H1 (cell line): ENCODE measurements around the gene LILRB3. TPM values are rescaled to one million over a fixed set of nuclear protein-coding genes. Genes with fewer than 3 reads are reported as not detected.
A peak's percentile ranks its signal among the peaks of the same experiment; 100 is the strongest.

Experiments
- BACH1 ChIP-seq: IDR thresholded peaks from 2 replicates; pipeline ENCODE4 v1.6.1; 2012; ENCODE audit warnings: low read length, improper control_type of control experiment
- CHD2 ChIP-seq: IDR thresholded peaks from 2 replicates; pipeline ENCODE4 v1.6.1; 2012; ENCODE audit warnings: low read length, improper control_type of control experiment
- CTBP2 ChIP-seq: IDR thresholded peaks from 2 replicates; pipeline ENCODE4 v1.7.0; 2011; ENCODE audit warnings: borderline replicate concordance, mild to moderate bottlenecking, moderate library complexity, mixed read lengths, low read length; ENCODE audit not compliant: insufficient read depth, insufficient read length
- HDAC2 ChIP-seq, 2 experiments: fragments of 300-600 bp in 1 of 2; sonication (generic) in 1 of 2; IDR thresholded peaks; 2 replicates each; pipeline ENCODE4 v1.6.1; 2011 to 2012; ENCODE audit warnings: low read depth in 2 of 2, low read length in 2 of 2, mild to moderate bottlenecking in 2 of 2, moderate library complexity in 2 of 2, borderline replicate concordance in 1 of 2, inconsistent platforms in 1 of 2
- PHF8 ChIP-seq: fragments of 200-600 bp; sonication (generic); conservative IDR thresholded peaks from 2 replicates; pipeline ENCODE4 v1.7.1; 2012; ENCODE audit warnings: low read depth, mild to moderate bottlenecking, inconsistent platforms, low read length, moderate library complexity
- RXRA ChIP-seq: IDR thresholded peaks from 2 replicates; pipeline ENCODE4 v1.6.1; 2011; ENCODE audit warnings: low read depth, mild to moderate bottlenecking, low read length, moderate library complexity; ENCODE audit not compliant: insufficient read depth
- SIX5 ChIP-seq: IDR thresholded peaks from 2 replicates; pipeline ENCODE4 v1.6.1; 2011; ENCODE audit warnings: mild to moderate bottlenecking, low read depth, low read length
- SP4 ChIP-seq: IDR thresholded peaks from 2 replicates; pipeline ENCODE4 v1.6.1; 2012; ENCODE audit warnings: low read length, inconsistent platforms
- polyA plus RNA-seq, 7 experiments: library from polyadenylated mRNA; depleted of rRNA in 3 of 7; stranded (reverse) in 5 of 7; unstranded in 2 of 7; fragments of >200 nt in 5 of 7; fragments of 200-250 nt in 2 of 7; gene quantifications; 1 replicate in 5 of 7; 2 replicates in 1 of 7; 4 replicates in 1 of 7; pipeline versions ENCODE4 v1.2.1 to v1.2.3, GENCODE V29; 2011 to 2013; ENCODE audit warnings: missing spikeins in 2 of 7, mixed read lengths in 2 of 7
- total RNA-seq: library from RNA; stranded (reverse); fragmentation: NEBNext Ultra II Directional; extraction: Animal tissue kit (Norgen Biotek cat#: 25700); gene quantifications from 2 replicates; pipeline ENCODE4 v1.2.1, GENCODE V29; 2021
- TF ChIP-seq, protein P1 (sequence below): fragments of 300-600 bp; sonication (generic); IDR thresholded peaks from 2 replicates; pipeline ENCODE4 v1.7.1; 2012; ENCODE audit warnings: low read length, moderate library complexity, mild to moderate bottlenecking, inconsistent platforms; ENCODE audit not compliant: insufficient replicate concordance

The LILRB3 gene
- total and polyA plus RNA-seq, 2 of the 8 experiments (the other 6 are each of a cell fraction or from before 2014, with no cell fraction given), result not detected

DNA sequence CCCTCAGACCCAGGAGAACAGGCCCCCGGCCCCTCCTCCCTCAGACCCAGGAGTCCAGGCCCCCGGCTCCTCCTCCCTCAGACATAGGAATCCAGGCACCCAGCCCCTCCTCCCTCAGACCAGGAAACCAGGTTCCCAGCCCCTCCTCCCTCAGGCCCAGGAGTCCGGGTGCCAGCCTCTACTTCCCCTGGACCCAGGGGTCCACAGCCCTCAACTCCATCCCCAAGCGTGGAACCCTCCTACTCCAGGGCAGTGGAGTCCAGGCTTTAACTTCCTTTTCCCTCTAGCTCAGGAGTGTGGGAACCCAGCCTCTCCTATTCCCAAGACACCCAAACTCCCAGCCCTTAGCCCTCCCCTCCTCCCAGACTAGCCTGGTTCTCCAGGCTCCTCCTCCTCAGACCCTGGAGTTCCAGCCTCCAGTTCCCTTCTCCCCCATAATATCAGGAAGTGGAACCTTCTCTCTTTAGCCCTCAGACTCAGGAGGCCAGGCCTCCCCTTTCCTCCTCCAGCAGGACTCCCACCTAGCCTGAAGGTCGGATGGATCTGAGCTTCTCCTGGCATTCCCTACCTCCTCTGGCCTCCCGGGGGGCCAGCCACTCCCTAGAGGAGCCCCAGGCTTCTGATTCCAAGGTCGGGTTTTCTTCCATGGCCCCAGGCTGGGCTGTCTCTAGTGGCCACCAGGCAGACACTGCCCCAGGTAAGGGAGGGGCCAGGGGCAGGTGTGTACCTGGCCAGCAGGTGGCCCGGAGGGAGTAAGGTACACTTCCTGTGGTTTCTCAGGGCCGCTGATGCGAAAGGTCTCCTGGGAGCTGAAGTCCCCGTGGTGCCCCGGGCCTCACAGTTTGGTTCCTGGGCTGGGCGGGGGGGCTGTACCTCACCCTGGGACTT lies 50.1 kb downstream of the LILRB3 start, which contains the start of gene TMC4 (continued):
- TF ChIP-seq, protein P1, sequence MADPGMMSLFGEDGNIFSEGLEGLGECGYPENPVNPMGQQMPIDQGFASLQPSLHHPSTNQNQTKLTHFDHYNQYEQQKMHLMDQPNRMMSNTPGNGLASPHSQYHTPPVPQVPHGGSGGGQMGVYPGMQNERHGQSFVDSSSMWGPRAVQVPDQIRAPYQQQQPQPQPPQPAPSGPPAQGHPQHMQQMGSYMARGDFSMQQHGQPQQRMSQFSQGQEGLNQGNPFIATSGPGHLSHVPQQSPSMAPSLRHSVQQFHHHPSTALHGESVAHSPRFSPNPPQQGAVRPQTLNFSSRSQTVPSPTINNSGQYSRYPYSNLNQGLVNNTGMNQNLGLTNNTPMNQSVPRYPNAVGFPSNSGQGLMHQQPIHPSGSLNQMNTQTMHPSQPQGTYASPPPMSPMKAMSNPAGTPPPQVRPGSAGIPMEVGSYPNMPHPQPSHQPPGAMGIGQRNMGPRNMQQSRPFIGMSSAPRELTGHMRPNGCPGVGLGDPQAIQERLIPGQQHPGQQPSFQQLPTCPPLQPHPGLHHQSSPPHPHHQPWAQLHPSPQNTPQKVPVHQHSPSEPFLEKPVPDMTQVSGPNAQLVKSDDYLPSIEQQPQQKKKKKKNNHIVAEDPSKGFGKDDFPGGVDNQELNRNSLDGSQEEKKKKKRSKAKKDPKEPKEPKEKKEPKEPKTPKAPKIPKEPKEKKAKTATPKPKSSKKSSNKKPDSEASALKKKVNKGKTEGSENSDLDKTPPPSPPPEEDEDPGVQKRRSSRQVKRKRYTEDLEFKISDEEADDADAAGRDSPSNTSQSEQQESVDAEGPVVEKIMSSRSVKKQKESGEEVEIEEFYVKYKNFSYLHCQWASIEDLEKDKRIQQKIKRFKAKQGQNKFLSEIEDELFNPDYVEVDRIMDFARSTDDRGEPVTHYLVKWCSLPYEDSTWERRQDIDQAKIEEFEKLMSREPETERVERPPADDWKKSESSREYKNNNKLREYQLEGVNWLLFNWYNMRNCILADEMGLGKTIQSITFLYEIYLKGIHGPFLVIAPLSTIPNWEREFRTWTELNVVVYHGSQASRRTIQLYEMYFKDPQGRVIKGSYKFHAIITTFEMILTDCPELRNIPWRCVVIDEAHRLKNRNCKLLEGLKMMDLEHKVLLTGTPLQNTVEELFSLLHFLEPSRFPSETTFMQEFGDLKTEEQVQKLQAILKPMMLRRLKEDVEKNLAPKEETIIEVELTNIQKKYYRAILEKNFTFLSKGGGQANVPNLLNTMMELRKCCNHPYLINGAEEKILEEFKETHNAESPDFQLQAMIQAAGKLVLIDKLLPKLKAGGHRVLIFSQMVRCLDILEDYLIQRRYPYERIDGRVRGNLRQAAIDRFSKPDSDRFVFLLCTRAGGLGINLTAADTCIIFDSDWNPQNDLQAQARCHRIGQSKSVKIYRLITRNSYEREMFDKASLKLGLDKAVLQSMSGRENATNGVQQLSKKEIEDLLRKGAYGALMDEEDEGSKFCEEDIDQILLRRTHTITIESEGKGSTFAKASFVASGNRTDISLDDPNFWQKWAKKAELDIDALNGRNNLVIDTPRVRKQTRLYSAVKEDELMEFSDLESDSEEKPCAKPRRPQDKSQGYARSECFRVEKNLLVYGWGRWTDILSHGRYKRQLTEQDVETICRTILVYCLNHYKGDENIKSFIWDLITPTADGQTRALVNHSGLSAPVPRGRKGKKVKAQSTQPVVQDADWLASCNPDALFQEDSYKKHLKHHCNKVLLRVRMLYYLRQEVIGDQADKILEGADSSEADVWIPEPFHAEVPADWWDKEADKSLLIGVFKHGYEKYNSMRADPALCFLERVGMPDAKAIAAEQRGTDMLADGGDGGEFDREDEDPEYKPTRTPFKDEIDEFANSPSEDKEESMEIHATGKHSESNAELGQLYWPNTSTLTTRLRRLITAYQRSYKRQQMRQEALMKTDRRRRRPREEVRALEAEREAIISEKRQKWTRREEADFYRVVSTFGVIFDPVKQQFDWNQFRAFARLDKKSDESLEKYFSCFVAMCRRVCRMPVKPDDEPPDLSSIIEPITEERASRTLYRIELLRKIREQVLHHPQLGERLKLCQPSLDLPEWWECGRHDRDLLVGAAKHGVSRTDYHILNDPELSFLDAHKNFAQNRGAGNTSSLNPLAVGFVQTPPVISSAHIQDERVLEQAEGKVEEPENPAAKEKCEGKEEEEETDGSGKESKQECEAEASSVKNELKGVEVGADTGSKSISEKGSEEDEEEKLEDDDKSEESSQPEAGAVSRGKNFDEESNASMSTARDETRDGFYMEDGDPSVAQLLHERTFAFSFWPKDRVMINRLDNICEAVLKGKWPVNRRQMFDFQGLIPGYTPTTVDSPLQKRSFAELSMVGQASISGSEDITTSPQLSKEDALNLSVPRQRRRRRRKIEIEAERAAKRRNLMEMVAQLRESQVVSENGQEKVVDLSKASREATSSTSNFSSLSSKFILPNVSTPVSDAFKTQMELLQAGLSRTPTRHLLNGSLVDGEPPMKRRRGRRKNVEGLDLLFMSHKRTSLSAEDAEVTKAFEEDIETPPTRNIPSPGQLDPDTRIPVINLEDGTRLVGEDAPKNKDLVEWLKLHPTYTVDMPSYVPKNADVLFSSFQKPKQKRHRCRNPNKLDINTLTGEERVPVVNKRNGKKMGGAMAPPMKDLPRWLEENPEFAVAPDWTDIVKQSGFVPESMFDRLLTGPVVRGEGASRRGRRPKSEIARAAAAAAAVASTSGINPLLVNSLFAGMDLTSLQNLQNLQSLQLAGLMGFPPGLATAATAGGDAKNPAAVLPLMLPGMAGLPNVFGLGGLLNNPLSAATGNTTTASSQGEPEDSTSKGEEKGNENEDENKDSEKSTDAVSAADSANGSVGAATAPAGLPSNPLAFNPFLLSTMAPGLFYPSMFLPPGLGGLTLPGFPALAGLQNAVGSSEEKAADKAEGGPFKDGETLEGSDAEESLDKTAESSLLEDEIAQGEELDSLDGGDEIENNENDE, result no peak
- no peak for TF ChIP-seq BACH1
- TF ChIP-seq PHF8, result no peak
- 0 out of 2 replicates have a peak, but pooled peaks have one; percentile 8 for TF ChIP-seq CHD2
- no peak for TF ChIP-seq SP4
- no peak for TF ChIP-seq RXRA
- no peak for TF ChIP-seq HDAC2 (IDR thresholded peaks at IDR 0.05; ENCODE audit: borderline replicate concordance in 1 of 2, low read depth in 2 of 2, low read length in 2 of 2)
- peak; percentile 17; the same call in 1 of the 2 replicates for TF ChIP-seq SIX5
- no peak for TF ChIP-seq CTBP2
